GM19043 (cell line): ENCODE results near the gene TGFBR2.
"Not testable (repeated sequence)": the region's sequence is repeated elsewhere in the genome, so short reads cannot be mapped to it uniquely, and the experiment has no call there.

Experiments
- ATAC-seq: cut with Tn5 transposase; IDR thresholded peaks from one replicate; pipeline ENCODE4 v1.9.1; 2021; ENCODE audit warnings: low read depth; ENCODE audit not compliant: unreplicated experiment

TGFBR2 gene

DNA sequence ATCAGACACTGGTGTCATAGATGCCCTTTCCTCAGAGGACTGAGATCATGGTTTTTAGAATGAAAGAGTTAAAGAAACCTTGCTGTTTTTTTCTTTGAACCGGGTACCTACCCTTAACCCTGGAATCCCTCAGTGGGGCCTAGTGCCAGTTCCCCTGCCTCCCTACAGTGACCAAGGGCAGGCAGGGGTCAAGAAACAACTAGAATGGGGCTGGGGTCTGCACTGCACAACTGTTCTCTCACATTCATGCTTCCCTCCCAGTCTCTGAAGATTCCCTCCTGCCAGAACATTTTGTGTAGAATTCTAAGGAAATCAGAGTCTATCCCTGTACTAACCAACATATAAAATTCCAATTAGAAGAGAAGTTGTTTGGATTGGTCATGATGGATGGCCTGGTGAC lies 47.9 kb downstream of the TGFBR2 start:
- ATAC-seq = no peak

DNA sequence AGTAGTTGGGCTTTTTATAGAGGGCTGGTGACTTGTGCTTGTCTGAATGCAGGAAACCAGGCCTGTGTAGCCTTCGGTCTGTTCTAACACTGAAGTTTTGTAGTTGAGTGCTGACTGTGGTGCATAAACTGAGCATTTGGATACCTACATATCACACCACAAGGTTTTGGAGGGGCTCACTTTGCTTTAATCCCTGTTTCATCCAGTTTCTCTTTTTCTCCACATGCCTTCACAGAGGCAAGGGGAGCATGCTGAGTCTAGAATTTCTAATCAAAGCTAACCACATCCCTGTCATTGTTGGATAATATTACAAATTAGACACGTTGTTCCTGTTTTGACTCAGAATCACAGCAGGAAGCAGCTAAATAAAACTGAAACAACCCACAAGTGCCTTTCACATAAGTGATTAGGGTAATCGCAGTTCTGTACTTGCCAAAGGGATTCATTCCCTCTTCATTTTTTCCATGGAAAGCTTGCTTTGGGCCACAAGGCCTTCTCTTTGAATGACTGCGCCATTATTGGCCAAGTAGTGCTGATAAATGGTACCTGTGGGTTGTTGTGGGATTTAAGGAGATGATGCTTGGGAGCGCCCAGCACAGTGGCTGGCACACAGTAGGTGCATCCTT lies 48.9 kb downstream of the TGFBR2 start:
- peak; percentile 32 for ATAC-seq

DNA sequence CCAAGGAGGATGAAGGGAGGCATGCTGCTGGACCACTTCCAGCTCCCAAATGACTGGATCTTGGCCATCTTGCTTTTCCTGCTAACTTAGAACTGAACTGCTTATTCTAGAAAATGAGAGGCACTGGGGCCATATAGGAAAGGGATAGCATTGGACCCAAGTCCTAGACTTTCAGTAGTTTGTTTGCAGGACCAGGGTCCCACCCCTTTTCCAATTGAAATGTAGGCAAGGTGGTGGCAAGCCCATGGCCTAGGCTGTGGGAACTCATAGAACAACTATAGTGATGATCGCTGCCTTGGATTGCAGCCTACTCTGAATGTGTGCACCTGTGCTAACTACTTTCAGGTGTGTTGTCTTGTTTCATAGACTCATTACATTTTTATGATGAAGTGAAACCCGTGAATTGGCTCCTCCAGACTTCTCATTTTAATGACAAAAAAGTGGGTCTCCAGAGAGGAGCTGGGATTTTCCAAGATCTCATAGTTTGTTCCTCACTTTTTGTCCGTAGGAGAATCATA lies 50.3 kb downstream of the TGFBR2 start:
- ATAC-seq = no peak

DNA sequence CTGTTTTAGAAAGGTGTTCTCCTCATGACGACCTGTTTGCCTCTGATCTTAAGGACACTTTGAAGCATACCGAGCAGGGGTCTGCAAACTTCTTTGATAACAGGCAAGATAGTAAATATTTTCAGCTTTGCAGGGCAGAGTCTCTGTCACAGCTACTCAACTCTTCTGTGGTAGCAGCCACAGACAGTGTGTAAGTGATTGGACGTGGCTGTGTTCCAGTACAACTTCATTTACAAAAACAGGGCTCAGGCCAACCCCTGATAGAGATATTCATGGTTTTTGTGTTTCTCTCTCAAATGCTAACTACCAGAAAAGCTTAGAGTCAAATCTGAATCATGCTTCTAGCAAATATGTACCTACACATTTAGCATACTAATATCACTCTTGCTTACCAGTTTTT lies 51.5 kb downstream of the TGFBR2 start:
- peak; percentile 16 for ATAC-seq

DNA sequence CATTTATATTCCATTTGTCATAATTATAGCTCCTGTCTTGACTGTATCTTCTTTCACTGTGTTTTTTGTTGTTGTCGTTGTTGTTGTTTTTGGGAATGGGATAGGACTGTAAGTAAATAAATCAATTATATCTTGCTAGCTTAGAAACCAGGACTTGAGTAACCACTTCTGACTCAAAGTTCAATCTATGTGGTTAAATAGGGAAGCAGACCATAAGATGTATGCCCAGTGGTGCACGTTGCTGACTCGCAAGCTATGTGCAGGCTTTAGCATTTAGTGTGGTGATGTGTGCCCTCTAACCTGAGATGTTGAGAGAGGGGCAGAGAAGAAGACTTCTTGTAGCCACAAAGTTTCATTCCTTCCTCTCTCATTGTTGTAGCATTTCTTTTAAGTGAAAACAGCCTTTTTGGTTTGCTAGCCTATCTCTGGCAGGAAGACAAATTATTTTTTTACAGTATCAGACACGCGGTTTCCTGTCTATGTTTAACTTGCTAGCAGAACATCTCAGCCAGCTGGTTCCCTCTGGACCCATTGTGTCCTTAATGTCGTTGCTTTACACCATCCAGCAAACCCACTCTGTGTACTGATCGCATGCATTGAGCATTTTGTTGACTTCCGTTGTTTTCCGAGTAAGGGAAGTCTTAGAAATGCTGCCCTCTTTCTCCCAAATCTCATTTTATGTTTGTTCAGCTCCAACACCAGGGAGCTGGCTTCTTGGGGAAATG lies 52.1 kb downstream of the TGFBR2 start:
- peak; percentile 75 for ATAC-seq

DNA sequence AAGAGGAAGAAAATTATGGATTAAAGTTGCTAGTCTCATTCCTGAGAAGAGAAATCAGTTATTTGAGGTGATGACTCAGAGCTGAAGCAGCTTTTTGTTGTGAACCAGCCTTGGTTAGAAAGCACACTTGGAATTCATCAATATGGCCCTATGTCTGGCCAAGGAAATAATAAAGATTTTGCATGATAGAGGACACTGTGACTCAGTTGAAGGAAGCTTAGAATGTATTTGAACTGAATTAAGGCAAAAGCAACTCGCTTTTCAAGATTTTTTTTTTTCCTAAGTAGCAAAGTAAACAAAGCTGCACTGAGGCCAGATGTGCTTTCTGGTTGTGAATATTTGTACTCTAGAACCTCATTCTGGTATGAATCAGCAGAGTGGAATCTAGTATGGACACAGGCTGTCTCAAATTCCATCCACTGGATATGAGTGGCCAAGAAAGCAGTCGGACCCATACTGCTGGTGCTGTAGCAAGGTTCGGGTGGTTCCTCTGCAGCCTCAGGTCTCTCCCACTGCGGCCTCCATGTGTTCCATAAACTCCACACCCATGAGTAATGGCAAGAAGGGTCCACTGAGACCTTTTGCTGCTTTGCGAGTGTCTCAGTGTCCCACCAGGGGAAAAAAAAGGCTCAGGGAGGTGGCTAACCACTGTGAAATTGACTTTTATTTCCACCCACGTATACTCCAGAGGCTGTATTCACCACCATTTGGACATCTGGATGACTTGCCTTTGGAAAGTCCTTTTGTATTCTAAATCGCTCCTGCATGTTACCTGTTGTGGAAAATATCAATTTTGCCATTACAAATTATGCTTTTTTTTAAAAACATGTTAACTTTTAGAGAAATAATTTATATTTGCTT lies 53.1 kb downstream of the TGFBR2 start:
- ATAC-seq = no peak

DNA sequence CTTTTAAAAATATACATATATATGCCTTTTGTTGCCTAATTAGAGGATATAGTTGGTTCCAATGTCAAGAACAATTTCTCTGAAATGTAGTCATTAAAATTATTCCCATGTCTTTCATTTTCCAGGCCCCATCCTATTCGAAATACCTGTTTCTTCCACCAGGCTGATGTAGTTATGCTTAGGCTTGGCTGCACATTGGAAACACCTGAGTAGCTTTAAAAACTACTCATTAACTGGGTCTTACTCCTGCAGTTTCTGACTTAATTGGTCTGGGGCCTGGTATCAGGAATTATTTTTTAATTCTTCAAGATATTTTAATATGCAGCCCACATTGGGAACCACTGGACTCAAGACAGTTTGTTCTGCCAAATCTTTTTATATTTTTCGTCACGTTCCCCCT lies 53.7 kb downstream of the TGFBR2 start:
- ATAC-seq = no peak

DNA sequence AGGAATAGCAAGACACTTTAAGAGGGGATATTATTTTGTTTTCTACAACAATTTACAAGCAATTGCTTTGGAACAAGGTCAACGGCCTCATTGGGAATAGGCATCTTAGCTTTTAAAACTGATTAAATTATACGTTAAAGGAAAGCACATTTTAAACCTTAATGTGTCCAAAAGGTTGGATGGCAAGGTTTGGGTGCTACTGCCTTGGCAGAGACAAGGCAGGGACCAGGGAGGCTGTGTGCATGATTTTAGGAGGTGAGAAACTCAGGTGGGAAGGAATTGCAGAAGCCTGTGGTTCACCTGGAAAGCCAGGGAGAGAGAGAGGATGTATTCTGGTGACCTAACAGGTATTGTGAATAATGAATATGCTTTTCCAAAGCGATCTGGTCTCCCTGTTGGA lies 54.3 kb downstream of the TGFBR2 start:
- no peak for ATAC-seq

DNA sequence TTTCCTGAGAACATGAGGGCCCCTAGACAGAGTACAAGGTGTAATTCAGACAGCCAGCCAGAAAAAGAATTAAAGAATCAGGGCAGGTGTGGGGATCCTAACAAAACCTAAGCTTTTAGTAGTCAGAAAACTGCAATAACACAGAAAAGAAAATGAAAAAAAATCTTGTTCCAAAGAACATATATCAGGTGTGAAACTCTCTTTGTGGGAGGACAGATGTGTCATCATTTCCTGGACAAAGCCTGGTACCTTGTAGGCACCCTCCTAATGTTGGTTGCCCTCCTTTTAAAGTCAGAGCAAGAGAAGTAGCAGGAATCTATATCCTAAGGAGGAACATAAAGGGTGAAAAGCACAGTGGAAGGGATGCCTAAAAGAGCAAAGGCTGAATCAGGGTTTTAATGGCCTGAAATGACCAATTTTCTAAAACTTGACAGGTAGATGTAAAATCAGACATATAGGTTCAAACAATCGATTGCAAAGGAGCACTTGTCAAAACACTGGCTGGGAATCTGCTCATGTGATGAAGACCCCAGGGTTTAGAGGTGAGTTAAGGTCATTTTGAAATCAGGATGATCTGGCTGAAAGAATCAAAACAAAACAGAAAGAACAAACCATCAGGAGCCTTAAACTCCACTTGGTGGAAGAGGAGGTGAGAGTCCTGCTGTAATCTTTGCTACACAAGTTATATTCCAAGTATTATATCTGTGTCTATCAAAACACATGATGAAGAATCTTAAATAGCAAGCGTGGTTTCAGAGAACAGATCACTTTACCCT lies 54.9 kb downstream of the TGFBR2 start:
- ATAC-seq = no peak

DNA sequence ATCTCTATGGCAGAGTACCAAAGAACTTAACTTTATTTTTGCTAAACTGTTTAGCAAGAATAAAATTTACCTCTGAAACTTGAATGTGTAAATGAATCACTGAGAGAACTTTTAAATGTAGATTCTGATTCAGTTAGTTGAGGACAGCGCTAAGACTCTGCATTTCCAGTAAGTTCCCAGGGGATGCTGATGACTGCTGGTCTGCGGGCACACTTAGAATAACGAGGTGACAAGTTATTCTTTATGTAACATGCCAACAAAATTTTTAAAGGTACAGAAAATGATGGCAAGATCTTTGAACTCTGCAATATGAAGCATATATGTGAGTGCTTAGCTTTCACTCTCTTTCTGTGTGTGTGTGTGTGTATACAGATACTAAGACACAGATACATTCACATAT lies 56.4 kb downstream of the TGFBR2 start:
- no peak for ATAC-seq

DNA sequence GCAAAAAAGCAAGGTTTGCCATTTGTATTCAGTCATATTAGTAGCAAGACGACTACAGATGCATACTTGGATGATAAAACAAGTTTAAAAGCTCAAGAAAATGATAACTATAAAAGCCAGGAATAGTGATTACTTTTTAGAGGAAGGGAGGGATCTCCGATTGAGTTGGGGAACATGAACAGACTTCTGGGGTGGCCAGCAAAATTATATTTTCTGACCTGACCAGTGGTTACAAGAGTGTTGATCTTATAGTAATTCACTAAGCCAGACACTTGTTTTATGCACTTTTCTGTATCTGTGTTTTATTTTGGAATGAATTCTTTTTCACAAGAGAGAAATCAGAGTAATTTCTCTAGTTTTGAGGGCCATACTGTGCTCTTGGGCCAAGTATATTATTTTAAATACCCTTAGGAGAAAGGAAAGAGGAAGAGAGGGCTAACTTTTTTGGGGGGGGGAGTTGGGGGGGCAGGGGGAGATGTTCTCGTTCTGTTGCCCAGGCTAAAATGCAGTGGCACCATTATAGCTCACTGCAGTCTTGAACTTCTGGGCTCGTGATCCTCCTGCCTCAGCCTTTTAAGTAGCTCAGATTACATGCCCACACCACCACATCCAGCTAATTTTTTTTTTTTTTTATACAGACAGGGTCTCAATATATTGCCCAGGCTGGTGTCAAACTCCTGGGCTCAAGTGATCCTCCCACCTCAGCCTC lies 57.3 kb downstream of the TGFBR2 start:
- no peak for ATAC-seq

DNA sequence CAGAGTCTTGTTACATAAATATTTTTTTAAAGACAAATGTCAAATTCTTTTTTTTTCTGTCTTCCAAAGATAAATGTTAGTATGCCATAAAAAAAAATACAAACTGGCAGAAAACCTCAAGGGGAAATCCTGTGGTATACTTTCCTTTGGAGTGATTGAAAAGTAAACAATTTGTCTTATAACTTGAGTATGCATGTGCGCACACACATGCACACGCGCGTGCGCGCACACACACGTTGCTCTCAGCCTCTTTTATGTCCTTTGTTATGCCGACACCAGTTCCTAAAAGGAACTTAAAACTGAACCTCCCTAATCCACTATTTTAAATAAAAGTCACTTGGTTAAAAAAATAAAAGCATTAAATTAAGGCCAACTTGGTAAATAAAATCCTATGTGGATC lies 58.1 kb downstream of the TGFBR2 start:
- ATAC-seq = no peak

DNA sequence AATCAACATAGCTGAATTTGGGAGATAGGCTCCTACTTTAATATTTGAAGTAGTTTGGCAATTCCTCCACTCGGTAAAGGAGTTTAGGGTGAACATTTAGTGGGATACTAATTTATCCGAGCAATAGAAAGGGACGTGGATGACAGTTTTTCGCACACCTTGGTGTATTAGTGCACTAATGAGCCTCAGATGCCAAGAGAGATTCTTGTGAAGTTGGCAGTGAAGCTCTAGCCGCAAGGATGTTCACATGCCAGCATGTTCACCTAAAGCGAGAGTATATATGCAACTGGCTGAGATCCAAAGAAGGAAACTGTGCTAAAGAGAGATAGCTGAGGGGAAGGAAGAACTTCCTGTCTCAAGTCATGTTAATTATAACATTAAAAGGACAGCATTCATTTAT lies 58.5 kb downstream of the TGFBR2 start:
- no peak for ATAC-seq

DNA sequence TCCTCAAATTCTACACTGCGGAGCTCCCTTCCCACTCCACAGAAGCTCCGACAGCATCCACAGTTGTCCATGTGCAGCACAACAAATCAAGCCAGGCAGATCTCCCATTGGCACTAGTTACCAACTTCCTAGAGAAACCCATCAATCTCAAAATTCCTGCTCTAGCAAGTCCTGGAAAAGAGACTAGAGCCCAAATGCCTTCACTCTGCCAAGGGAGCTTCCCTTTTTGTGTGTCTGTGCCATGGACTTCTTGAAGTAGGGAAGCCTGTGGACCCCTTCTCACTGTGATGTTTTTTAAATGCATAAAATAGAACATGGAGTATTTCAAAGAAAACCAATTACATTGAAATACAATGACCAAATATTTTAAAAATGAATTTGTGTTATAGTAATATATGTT lies 59.1 kb downstream of the TGFBR2 start:
- ATAC-seq = no peak

DNA sequence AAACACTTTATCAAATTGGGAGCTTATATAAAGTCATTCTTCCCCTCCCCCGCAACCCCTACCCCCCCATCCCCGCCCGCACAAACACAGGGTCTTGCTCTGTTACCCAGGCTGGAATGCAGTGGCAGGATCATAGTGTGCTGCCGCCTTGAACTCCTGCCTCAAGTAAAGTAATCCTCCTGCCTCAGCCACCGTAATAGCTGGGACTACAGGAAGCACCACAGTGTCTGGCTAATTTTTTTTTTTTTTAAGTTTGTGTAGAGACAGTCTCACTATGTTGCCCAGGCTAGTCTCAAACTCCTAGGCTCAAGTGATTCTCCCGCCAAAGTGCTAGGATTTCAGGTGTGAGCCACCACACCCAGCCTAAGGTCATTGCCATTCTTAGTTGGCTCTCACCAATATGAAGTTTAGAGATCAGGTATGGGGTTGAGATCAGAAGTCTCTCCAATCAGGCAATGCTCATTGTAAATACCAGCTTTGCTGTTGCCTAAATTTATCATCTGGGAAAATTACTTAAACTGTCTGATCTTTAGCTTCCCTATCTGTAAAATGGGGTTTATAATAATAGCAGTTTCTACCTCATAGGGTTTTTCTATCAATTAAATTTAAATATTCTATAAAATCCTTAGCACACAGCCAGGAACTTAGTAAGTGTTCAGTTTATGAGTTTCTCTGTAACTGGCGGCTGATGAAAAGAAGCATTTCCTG lies 60.3 kb downstream of the TGFBR2 start:
- ATAC-seq = no peak

DNA sequence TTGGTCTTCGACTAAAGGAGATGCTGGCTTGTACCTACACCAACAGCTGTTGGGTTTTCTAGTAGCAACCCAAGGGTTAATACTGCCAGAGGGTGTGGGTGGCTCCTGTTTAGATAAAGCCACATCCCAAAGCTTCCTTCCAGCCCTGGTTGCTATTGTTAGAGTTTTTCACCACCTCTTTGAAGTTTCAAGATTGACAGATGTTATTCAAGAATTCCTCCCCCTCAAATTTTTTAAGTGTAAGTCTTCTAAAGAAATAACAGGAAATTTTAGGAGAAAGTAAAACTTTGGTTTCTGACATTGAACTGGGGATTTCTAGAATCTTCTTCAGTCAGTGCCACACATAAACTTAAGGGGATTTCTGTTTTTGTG lies 60.9 kb downstream of the TGFBR2 start:
- no peak for ATAC-seq

DNA sequence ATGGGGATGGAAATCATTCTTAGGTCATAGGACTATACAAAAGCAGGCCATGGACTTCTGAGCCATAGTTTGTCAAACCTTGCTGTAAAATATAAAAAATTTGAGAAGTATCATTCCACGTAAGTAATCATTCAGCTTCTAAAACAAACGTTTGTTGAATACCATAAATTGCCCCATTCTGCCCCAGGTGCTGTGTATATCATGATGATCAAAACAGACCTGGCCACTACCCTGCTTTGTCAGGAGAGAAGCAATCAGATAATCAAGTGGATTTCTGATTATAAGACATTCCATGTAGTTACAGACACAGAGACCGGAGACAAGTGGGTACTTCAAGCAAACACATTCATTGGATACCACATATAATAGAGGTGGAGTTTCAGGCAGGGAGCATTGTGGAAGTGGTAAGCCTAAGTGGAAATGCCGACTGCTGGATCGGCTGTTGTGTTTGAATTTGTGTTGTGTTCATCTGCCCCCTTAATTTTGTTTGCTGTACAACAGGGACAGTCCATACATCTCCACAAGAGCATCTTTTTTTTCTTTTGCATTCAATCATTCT lies 61.7 kb downstream of the TGFBR2 start:
- ATAC-seq = no peak

DNA sequence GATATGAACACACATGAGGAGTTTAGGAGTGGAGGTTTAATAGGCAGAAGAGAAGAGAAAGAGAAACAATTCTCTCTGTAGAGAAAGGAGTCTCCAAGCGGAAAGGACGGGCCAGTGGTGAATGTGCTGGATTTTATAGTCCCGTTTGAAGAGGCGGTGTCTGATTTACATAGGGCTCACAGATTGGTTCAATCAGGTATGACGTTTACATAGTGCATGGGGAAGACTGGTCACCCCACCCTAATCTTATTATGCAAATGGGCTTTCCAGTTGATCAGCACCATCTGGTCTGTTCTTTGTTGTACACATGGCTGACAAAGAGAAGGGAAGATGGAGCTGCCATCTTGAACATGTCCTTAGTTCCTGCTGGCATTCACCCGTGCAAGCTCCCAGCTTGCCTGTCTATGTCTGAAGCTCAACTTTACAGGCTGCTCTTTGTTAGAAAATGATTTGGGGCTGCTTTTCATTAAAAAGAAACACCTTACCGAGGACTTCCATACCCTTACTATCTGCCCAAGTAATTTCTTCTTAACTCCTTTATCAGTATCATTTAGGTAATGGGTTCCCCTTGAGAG lies 63.0 kb downstream of the TGFBR2 start:
- not testable (repeated sequence) for ATAC-seq

DNA sequence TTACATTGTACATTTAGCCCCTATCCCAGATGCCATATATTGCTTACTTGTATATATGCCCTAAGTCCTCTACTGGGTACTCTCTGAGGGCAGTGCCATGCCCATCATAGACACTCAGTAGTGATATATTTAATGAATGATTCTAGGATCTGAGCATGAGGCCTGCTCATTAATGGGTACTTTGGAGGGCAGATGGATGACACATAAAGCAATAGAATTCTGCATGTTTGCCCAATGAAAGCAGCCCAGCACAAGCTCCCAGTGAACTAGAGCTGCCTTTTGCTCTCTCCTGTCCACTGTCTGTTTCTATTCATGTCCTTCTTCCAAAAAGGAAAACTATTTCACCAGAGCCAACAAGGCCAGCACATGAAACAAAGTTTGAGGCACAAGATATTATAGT lies 63.9 kb downstream of the TGFBR2 start:
- ATAC-seq = no peak
